Esophagus muscularis mucosa (tissue), 4 donors: ENCODE results near the gene FAM25A. TPM values are rescaled to one million over a fixed set of nuclear protein-coding genes. Genes with fewer than 3 reads are reported as not detected.

ENCODE experiments used
- DNase-seq: peaks from one replicate; pipeline ENCODE4 v3.0.0-alpha.2; 2017; ENCODE audit errors: extremely low spot score
- H3K27ac ChIP-seq, 4 donors: fragments of 200-600 bp; sonication (generic); replicated peaks in 1 of 4; 1 replicate in 3 of 4; 2 replicates in 1 of 4; pipeline ENCODE4 v1.5.1; 2016 to 2019; ENCODE audit warnings: mild to moderate bottlenecking in 1 of 4
- H3K27me3 ChIP-seq, 4 donors: fragments of 200-600 bp; sonication (generic); one replicate each; pipeline versions ENCODE4 v1.5.1 to v1.6.0; 2016 to 2019
- H3K36me3 ChIP-seq, 4 donors: fragments of 200-600 bp; sonication (generic); one replicate each; pipeline ENCODE4 v1.5.1; 2016 to 2019
- H3K4me1 ChIP-seq, 4 donors: fragments of 200-600 bp; sonication (generic); one replicate each; pipeline ENCODE4 v1.5.1; 2016 to 2019
- H3K4me3 ChIP-seq, 4 donors: fragments of 200-600 bp; sonication (generic); 1 replicate in 2 of 4; 2 replicates in 2 of 4; pipeline ENCODE4 v1.5.1; 2016 to 2019; ENCODE audit warnings: mild to moderate bottlenecking in 4 of 4, moderate library complexity in 1 of 4
- H3K9me3 ChIP-seq, 4 donors: fragments of 200-600 bp; sonication (generic); 1 replicate in 3 of 4; 2 replicates in 1 of 4; pipeline ENCODE4 v1.5.1; 2016 to 2019
- EP300 ChIP-seq: sonication (generic); formaldehyde crosslinking; IDR thresholded peaks from one replicate; pipeline ENCODE4 v1.6.1; 2017; ENCODE audit warnings: antibody characterized with exemption
- POLR2A ChIP-seq: fragments of 450-650 bp; IDR thresholded peaks from one replicate; pipeline ENCODE4 v1.6.1; 2017; ENCODE audit warnings: antibody characterized with exemption, moderate library complexity, mild to moderate bottlenecking, low read depth
- POLR2AphosphoS5 ChIP-seq, 2 donors: sonication (generic); formaldehyde crosslinking; IDR thresholded peaks; one replicate each; pipeline ENCODE4 v1.6.1; 2017; ENCODE audit warnings: antibody characterized with exemption in 2 of 2
- WGBS: methylation state at CpG from one replicate; pipeline ENCODE4 v1.1.5; 2018; 5-methylcytosine and 5-hydroxymethylcytosine counted together
- intact Hi-C: fragments of 100-400 bp; cut with DNase I; formaldehyde crosslinking; loops from one replicate; pipeline ENCODE4 v1.15.1; 2023
- small RNA-seq, 3 donors: library from RNA; depleted of rRNA; stranded (forward); fragments of <200 nt; gene quantifications; one replicate each; pipeline ENCODE3, GENCODE V24; 2016
- total RNA-seq, 4 donors: library from RNA; depleted of rRNA; stranded (reverse); fragments of >200 nt; gene quantifications; one replicate each; pipeline versions ENCODE4 v1.1.0 to v1.2.1, GENCODE V29; 2016
- TF ChIP-seq, protein P1 (sequence below), 3 experiments: fragments of 200-600 bp in 2 of 3; fragments of 450-650 bp in 1 of 3; sonication (generic) in 2 of 3; IDR thresholded peaks; one replicate each; pipeline ENCODE4 v1.5.1; 2017 to 2019; ENCODE audit warnings: antibody characterized with exemption in 3 of 3, mild to moderate bottlenecking in 2 of 3, moderate library complexity in 1 of 3

Gene FAM25A
- total RNA-seq, 4 donors from 2014 or later, result not detected

GRCh38 chr10:87066865-87067264, 46.8 kb downstream of the FAM25A start:
- Histone ChIP-seq H3K9me3 (no peaks in the 10 kb centered on the region), H3K27me3 (no peaks in the 10 kb centered on the region), H3K27ac (no peak overlapping the region), H3K4me3 (no peak overlapping the region), H3K4me1 (no peaks in the 10 kb centered on the region), H3K36me3 (peaks cover 44 to 99% (median 86%) of the 10 kb centered on the region in 4 donors)
- TF ChIP-seq EP300, result no peak
- no peak for TF ChIP-seq POLR2AphosphoS5 (IDR thresholded peaks at IDR 0.05)
- TF ChIP-seq POLR2A, result no peak
- TF ChIP-seq, protein P1, sequence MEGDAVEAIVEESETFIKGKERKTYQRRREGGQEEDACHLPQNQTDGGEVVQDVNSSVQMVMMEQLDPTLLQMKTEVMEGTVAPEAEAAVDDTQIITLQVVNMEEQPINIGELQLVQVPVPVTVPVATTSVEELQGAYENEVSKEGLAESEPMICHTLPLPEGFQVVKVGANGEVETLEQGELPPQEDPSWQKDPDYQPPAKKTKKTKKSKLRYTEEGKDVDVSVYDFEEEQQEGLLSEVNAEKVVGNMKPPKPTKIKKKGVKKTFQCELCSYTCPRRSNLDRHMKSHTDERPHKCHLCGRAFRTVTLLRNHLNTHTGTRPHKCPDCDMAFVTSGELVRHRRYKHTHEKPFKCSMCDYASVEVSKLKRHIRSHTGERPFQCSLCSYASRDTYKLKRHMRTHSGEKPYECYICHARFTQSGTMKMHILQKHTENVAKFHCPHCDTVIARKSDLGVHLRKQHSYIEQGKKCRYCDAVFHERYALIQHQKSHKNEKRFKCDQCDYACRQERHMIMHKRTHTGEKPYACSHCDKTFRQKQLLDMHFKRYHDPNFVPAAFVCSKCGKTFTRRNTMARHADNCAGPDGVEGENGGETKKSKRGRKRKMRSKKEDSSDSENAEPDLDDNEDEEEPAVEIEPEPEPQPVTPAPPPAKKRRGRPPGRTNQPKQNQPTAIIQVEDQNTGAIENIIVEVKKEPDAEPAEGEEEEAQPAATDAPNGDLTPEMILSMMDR (IDR thresholded peaks at IDR 0.05), result no peak
- intact Hi-C loops, result no loop called here
- 100% methylated on average over 1 of the region's 1 CpG for WGBS
- DNase-seq, result no peak

DNA sequence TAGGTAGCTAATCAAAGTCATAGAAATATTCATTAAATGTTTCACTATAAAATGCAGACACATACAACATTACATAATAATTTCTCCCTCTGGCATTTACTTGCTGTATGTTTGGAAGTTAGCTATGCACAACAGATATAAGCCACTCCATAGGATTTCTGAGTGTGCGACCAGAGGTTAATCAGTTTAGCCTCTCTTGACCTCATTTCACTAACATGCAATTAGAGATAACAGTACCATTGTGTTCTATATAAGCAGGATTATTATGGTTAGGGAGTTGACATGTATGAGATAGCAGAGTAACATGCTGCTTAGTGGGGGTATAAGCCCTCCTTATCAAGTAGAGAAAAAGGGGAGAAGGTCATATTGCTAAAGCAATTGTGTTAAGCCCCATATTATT, 48.2 kb downstream of the FAM25A start:
- intact Hi-C loops, result no loop called here
- WGBS, result 95% methylated on average over 1 of the region's 1 CpG
- H3K27me3 ChIP-seq, result no peaks in the 10 kb centered on the region
- peaks cover 34 to 97% (median 85%) of the 10 kb centered on the region in 4 donors for H3K36me3 ChIP-seq
- H3K4me3 ChIP-seq, result no peak overlapping the region
- H3K27ac ChIP-seq, result no peak overlapping the region
- no peak for TF ChIP-seq POLR2AphosphoS5 (IDR thresholded peaks at IDR 0.05)
- no peak for TF ChIP-seq EP300
- TF ChIP-seq POLR2A, result no peak
- TF ChIP-seq, protein P1 (IDR thresholded peaks at IDR 0.05), result no peak
- H3K9me3 ChIP-seq, result no peaks in the 10 kb centered on the region
- no peak for DNase-seq
- H3K4me1 ChIP-seq, result no peaks in the 10 kb centered on the region

GRCh38 chr10:87072449-87072848, 52.4 kb downstream of the FAM25A start:
- Histone ChIP-seq H3K4me1 (peaks cover 0 to 5% (median 0%) of the 10 kb centered on the region in 4 donors), H3K4me3 (no peak overlapping the region), H3K27me3 (no peaks in the 10 kb centered on the region), H3K36me3 (peaks cover 8 to 80% (median 61%) of the 10 kb centered on the region in 4 donors), H3K9me3 (no peaks in the 10 kb centered on the region), H3K27ac (no peak overlapping the region)
- no peak for TF ChIP-seq POLR2AphosphoS5 (IDR thresholded peaks at IDR 0.05)
- TF ChIP-seq EP300, result no peak
- TF ChIP-seq POLR2A, result no peak
- TF ChIP-seq, protein P1 (IDR thresholded peaks at IDR 0.05), result no peak
- intact Hi-C loops, result no loop called here
- WGBS, result 85% methylated on average over 2 of the region's 2 CpGs
- no peak for DNase-seq

Small RNAs within 50 kb of the gene (small RNA-seq; reads per million reads assigned to genes)
- gene AL136982.5 (0 reads per million in 3 donors), gene BMS1P3 (0 reads per million in 3 donors), gene FAM25A (0 reads per million in 3 donors), gene RNU6-529P (0 reads per million in 3 donors)

Other genes starting within 250 kb of the FAM25A start
- 10 to 100 TPM; 24.9 to 85.9 (median 56.3) TPM for gene MMRN2, start 62.7 kb upstream of the FAM25A start, total RNA-seq
- gene SNCG, start 61.7 kb upstream of the FAM25A start, total RNA-seq, result 10 to 100 TPM; 13.3 to 41.6 (median 30.6) TPM
- gene ADIRF, start 51.8 kb upstream of the FAM25A start, total RNA-seq, result 100 to 1,000 TPM in 1 of 4 donors, 10 to 100 TPM in 3; 59.4 to 119 (median 84.8) TPM
- gene GLUD1, start 74.5 kb downstream of the FAM25A start, total RNA-seq, result 100 to 1,000 TPM; 152 to 187 (median 161) TPM
- 10 to 100 TPM; 17.0 to 25.7 (median 22.8) TPM for gene SHLD2, start 74.9 kb downstream of the FAM25A start, total RNA-seq
- 1 to 10 TPM; 1.7 to 3.5 (median 2.2) TPM for gene NUTM2A, start 205.2 kb downstream of the FAM25A start, total RNA-seq